IMR-90 (cell line): ENCODE measurements around the gene SFXN2. TPM values are rescaled to one million over a fixed set of nuclear protein-coding genes. Genes with fewer than 3 reads are reported as not detected.

ENCODE experiments used
- ATAC-seq: fragments of 200-7000 bp; cut with Tn5 transposase; 2 replicates; pipeline ENCODE4 v1.9.1; 2020; ENCODE audit warnings: low read depth, mild to moderate bottlenecking, moderate library complexity
- BruUV-seq: library from RNA; stranded (reverse); fragments of 400-500 nt; replicated peaks from 2 replicates; lab custom pipeline; 2021; lab: Mats Ljungman, UMichigan
- CTCF ChIA-PET: fragments of 300-600 bp; formaldehyde crosslinking; extraction: SDS; loops from one replicate; lab custom pipeline; 2021; ENCODE audit warnings: antibody characterized with exemption; lab: Yijun Ruan, JAX
- POLR2A ChIA-PET: fragments of 300-600 bp; sonication (Branson Sonifier 250); formaldehyde crosslinking; loops from one replicate; lab custom pipeline; 2022; ENCODE audit warnings: antibody characterized with exemption; ENCODE audit not compliant: unreplicated experiment; lab: Charles Lee
- DNase-seq: peaks from one replicate; pipeline ENCODE4 v3.0.0; 2013
- H2AFZ ChIP-seq: replicated peaks from 2 replicates; pipeline ENCODE3; 2013; ENCODE audit warnings: low read length, mild to moderate bottlenecking; ENCODE audit not compliant: poor library complexity
- H2AK5ac ChIP-seq: 2 replicates; pipeline ENCODE4 v1.6.1; 2013; ENCODE audit warnings: low read depth, low read length, inconsistent platforms
- H2AK9ac ChIP-seq: replicated peaks from 2 replicates; pipeline ENCODE3; 2013; ENCODE audit warnings: mild to moderate bottlenecking, low read depth, low read length, moderate library complexity; ENCODE audit not compliant: poor library complexity
- H2BK120ac ChIP-seq: 2 replicates; pipeline ENCODE4 v1.6.1; 2013; ENCODE audit warnings: low read depth, low read length, inconsistent platforms
- H2BK15ac ChIP-seq: 3 replicates; pipeline ENCODE4 v1.6.1; 2013; ENCODE audit warnings: low read depth, low read length, inconsistent platforms
- H2BK20ac ChIP-seq: 2 replicates; pipeline ENCODE4 v1.6.1; 2013; ENCODE audit warnings: low read depth, mild to moderate bottlenecking, inconsistent platforms, low read length, moderate library complexity
- H2BK5ac ChIP-seq: 2 replicates; pipeline ENCODE4 v1.6.1; 2013; ENCODE audit warnings: mild to moderate bottlenecking, low read depth, low read length, inconsistent platforms; ENCODE audit not compliant: poor library complexity, severe bottlenecking
- H3K14ac ChIP-seq: replicated peaks from 2 replicates; pipeline ENCODE4 v1.6.1; 2013; ENCODE audit warnings: low read depth, low read length, inconsistent platforms
- H3K18ac ChIP-seq: 2 replicates; pipeline ENCODE4 v1.6.1; 2013; ENCODE audit warnings: low read depth, low read length, control low read depth
- H3K23ac ChIP-seq: 2 replicates; pipeline ENCODE4 v1.6.1; 2013; ENCODE audit warnings: low read depth, low read length, inconsistent platforms
- H3K27ac ChIP-seq: 2 replicates; pipeline ENCODE4 v1.5.1; 2013; ENCODE audit warnings: mild to moderate bottlenecking, control low read depth, low read length; ENCODE audit not compliant: insufficient read depth
- H3K27me3 ChIP-seq: 2 replicates; pipeline ENCODE4 v1.6.1; 2013; ENCODE audit warnings: low read length; ENCODE audit not compliant: control insufficient read depth, insufficient read depth
- H3K36me3 ChIP-seq: 2 replicates; pipeline ENCODE4 v1.6.1; 2013; ENCODE audit warnings: low read length, mixed read lengths; ENCODE audit not compliant: control insufficient read depth, insufficient read depth
- H3K4ac ChIP-seq: 2 replicates; pipeline ENCODE4 v1.6.1; 2013; ENCODE audit warnings: low read depth, low read length, inconsistent platforms
- H3K4me1 ChIP-seq: 2 replicates; pipeline ENCODE4 v1.6.1; 2013; ENCODE audit warnings: low read length, mixed read lengths; ENCODE audit not compliant: control insufficient read depth, insufficient read depth
- H3K4me2 ChIP-seq: 2 replicates; pipeline ENCODE4 v1.6.1; 2013; ENCODE audit warnings: low read depth, mild to moderate bottlenecking, control low read depth, low read length, moderate library complexity
- H3K4me3 ChIP-seq: 2 replicates; pipeline ENCODE4 v1.5.1; 2013; ENCODE audit warnings: low read depth, mild to moderate bottlenecking, control low read depth, low read length, moderate library complexity; ENCODE audit not compliant: insufficient read depth
- H3K56ac ChIP-seq: 2 replicates; pipeline ENCODE4 v1.6.1; 2013; ENCODE audit warnings: low read length, inconsistent platforms; ENCODE audit not compliant: insufficient read depth; ENCODE audit errors: extremely low read depth
- H3K79me1 ChIP-seq, 2 experiments: 2 replicates each; pipeline ENCODE4 v1.6.1; 2013; ENCODE audit warnings: low read length in 2 of 2, inconsistent platforms in 1 of 2, low read depth in 1 of 2
- H3K9ac ChIP-seq: 2 replicates; pipeline ENCODE4 v1.6.1; 2013; ENCODE audit warnings: low read depth, low read length, control low read depth
- H3K9me1 ChIP-seq: 2 replicates; pipeline ENCODE4 v1.6.1; 2013; ENCODE audit warnings: low read length, inconsistent platforms; ENCODE audit not compliant: insufficient read depth
- H3K9me3 ChIP-seq: 2 replicates; pipeline ENCODE4 v1.6.1; 2013; ENCODE audit warnings: low read length; ENCODE audit not compliant: control insufficient read depth, insufficient read depth
- H4K20me1 ChIP-seq: 2 replicates; pipeline ENCODE4 v1.6.1; 2013; ENCODE audit warnings: low read length, inconsistent platforms; ENCODE audit not compliant: insufficient read depth
- H4K5ac ChIP-seq: 2 replicates; pipeline ENCODE4 v1.6.1; 2013; ENCODE audit warnings: mild to moderate bottlenecking, low read depth, low read length, control low read depth
- H4K8ac ChIP-seq, 2 experiments: 2 replicates each; pipeline ENCODE4 v1.6.1; 2013; ENCODE audit warnings: low read depth in 2 of 2, low read length in 2 of 2, control low read depth in 1 of 2, inconsistent platforms in 1 of 2
- H4K91ac ChIP-seq: 2 replicates; pipeline ENCODE4 v1.6.1; 2013; ENCODE audit warnings: low read depth, low read length, inconsistent platforms; ENCODE audit not compliant: insufficient read depth
- CHD1 ChIP-seq: IDR thresholded peaks from 2 replicates; pipeline ENCODE4 v1.6.1; 2012; ENCODE audit warnings: low read depth, low read length, improper control_type of control experiment
- RFX5 ChIP-seq: IDR thresholded peaks from 2 replicates; pipeline ENCODE4 v1.8.0; 2012; ENCODE audit warnings: low read depth, mild to moderate bottlenecking, low read length, moderate library complexity
- WGBS, 2 experiments: methylation state at CpG; one replicate each; pipeline versions ENCODE4 v1.1.5 to v1.1.7; 2013; ENCODE audit warnings: missing lambda C conversion rate in 2 of 2; ENCODE audit not compliant: insufficient read length in 1 of 2; ENCODE audit errors: extremely low coverage in 2 of 2; 5-methylcytosine and 5-hydroxymethylcytosine counted together
- dilution Hi-C: fragments of 300-500 bp; cut with HindIII; formaldehyde crosslinking; loops from one replicate; pipeline ENCODE4 v1.14.3; 2018; ENCODE audit warnings: low sequenced_read_pairs; ENCODE audit not compliant: unreplicated experiment
- in situ Hi-C: fragments of 300-500 bp; cut with MboI; formaldehyde crosslinking; loops from 3 replicates; pipeline ENCODE4 v1.14.3; 2019; ENCODE audit warnings: low sequenced_read_pairs, inconsistent platforms, mixed read lengths
- intact Hi-C: fragments of 100-400 bp; cut with micrococcal nuclease; formaldehyde crosslinking; loops from 2 replicates; pipeline ENCODE4 v1.10.0; 2022
- polyA plus RNA-seq, 3 experiments: library from polyadenylated mRNA; depleted of rRNA; stranded (reverse); fragments of >200 nt; gene quantifications; 2 replicates each; pipeline ENCODE4 v1.2.3, GENCODE V29; 2012; ENCODE audit warnings: low replicate concordance in 1 of 3
- total RNA-seq: library from RNA; depleted of rRNA; stranded (reverse); fragments of >200 nt; gene quantifications from 2 replicates; pipeline ENCODE4 v1.2.3, GENCODE V29; 2012

The SFXN2 gene
- total and polyA plus RNA-seq, 2 of the 4 experiments (the other 2 are of a cell fraction), result 6.9 to 11.7 TPM

- TF ChIP-seq CHD1 (no peak), RFX5 (no peak)
- Histone ChIP-seq H3K27me3 (no peaks in the 10 kb centered on the region), H3K9ac (no peak overlapping the region), H2BK15ac (no peak overlapping the region), H2AFZ (no peak overlapping the region), H3K9me1 (peaks cover 7% of the 10 kb centered on the region), H3K79me1 (peaks cover 9 to 25% of the 10 kb centered on the region in 2 experiments; a peak in 3 of 4 replicates), H3K27ac (no peak overlapping the region), H2BK120ac (no peak overlapping the region), H4K91ac (no peak overlapping the region), H3K14ac (no peak overlapping the region), H2BK20ac (no peak overlapping the region), H3K4ac (no peak overlapping the region), H3K18ac (no peak overlapping the region), H3K36me3 (peaks cover 6% of the 10 kb centered on the region), H2AK5ac (no peak overlapping the region), H4K5ac (no peak overlapping the region), H3K23ac (no peak overlapping the region), H4K8ac (no peak overlapping the region), H2AK9ac (no peak overlapping the region), H3K56ac (no peak overlapping the region), H3K4me1 (peaks cover 9% of the 10 kb centered on the region), H2BK5ac (no peak overlapping the region), H3K4me2 (no peak overlapping the region), H4K20me1 (no peaks in the 10 kb centered on the region; the same call in 1 of the 2 replicates), H3K9me3 (no peaks in the 10 kb centered on the region), H3K4me3 (no peak overlapping the region)
- DNase-seq (no peak), ATAC-seq (no peak)
- intact Hi-C loops, result no loop called here
- dilution Hi-C loops, result no loop called here
- WGBS, 2 experiments, result no CpG with 5 or more reads among the region's 3 CpGs
- BruUV-seq, result no TSS peak
- ChIA-PET CTCF (interaction anchor here (0.8 to 1.0 kb wide), 2 partner anchors 11 to 212 kb away, joined by 3 read pairs; no protein-coding TSS in a partner anchor), POLR2A (no interaction called here)
- in situ Hi-C loops, result no loop called here
Measured at GRCh38 chr10:102701796-102702195, 12.6 kb upstream of the SFXN2 start.
